Right cardiac atrium (tissue), 5 donors: ENCODE measurements around the gene SYCP2. TPM values are rescaled to one million over a fixed set of nuclear protein-coding genes. Genes with fewer than 3 reads are reported as not detected.
A peak's percentile ranks its signal among the peaks of the same experiment; 100 is the strongest.

ENCODE experiments used
- ATAC-seq, 2 donors: fragments of 200-7000 bp; cut with Tn5 transposase; one replicate each; pipeline versions ENCODE4 v1.8.0 to v1.9.1; 2020; ENCODE audit warnings: moderate library complexity in 2 of 2, mild to moderate bottlenecking in 1 of 2
- DNase-seq, 3 donors: peaks; one replicate each; pipeline ENCODE4 v3.0.0-alpha.2; 2020
- H3K27ac ChIP-seq: one replicate; pipeline ENCODE4 v1.5.1; 2013; ENCODE audit warnings: mild to moderate bottlenecking, low read length, control low read depth, moderate library complexity
- H3K27me3 ChIP-seq: one replicate; pipeline ENCODE4 v1.6.1; 2013; ENCODE audit not compliant: control insufficient read depth, insufficient read depth
- H3K4me1 ChIP-seq: one replicate; pipeline ENCODE4 v1.6.1; 2013; ENCODE audit warnings: low read length; ENCODE audit not compliant: control insufficient read depth, insufficient read depth
- H3K4me3 ChIP-seq: one replicate; pipeline ENCODE4 v1.5.1; 2013; ENCODE audit warnings: low read length, control low read depth
- H3K9me3 ChIP-seq: one replicate; pipeline ENCODE4 v1.6.1; 2013; ENCODE audit warnings: low read length; ENCODE audit not compliant: control insufficient read depth
- WGBS: extraction: QIAGEN DNeasy Blood & Tissue Kit; methylation state at CpG from one replicate; pipeline ENCODE4 v1.1.7; 2013; 5-methylcytosine and 5-hydroxymethylcytosine counted together
- intact Hi-C, 4 donors: fragments of 100-400 bp; cut with DNase I; formaldehyde crosslinking; loops; one replicate each; pipeline versions ENCODE4 v1.11.0 to v1.14.0; 2022 to 2023
- polyA plus RNA-seq: library from polyadenylated mRNA; stranded (reverse); fragments of 200-250 nt; gene quantifications from one replicate; pipeline ENCODE4 v1.2.3, GENCODE V29; 2013
- total RNA-seq, 4 donors: library from RNA; stranded (reverse); fragmentation: NEBNext Ultra II Directional; extraction: Animal tissue kit (Norgen Biotek cat#: 25700); gene quantifications; one replicate each; pipeline ENCODE4 v1.2.1, GENCODE V29; 2021
- donor health status: healthy with polysubstance abuse.
- donor health status: DM: no; HTN: yes; CAD: no.
- donor health status: DM: no; HTN: no; CAD: no.
- donor health status: DM: no; HTN: yes; CAD: no; lungs with severe emphysema.
- donor health status: DM: yes; HTN: yes; CAD: no.

SYCP2 gene
- total and polyA plus RNA-seq, 5 donors: 1.6 to 1.8 (median 1.7) TPM

- Histone ChIP-seq H3K4me1 (peaks cover 5% of the 10 kb centered on the region), H3K9me3 (no peaks in the 10 kb centered on the region), H3K4me3 (peak overlapping the region; percentile 67), H3K27ac (peak overlapping the region; percentile 95), H3K27me3 (no peaks in the 10 kb centered on the region)
- ATAC-seq: no peak
- intact Hi-C loops: no loop called here
- no peak for DNase-seq
- WGBS: 2% methylated on average over 4 of the region's 4 CpGs
Observed at GRCh38 chr20:59940956-59941294, 7.5 kb upstream of the SYCP2 start.

- Histone ChIP-seq H3K9me3 (no peaks in the 10 kb centered on the region), H3K4me1 (peaks cover 5% of the 10 kb centered on the region), H3K4me3 (peak within 1 kb of the TSS; percentile 67), H3K27ac (peak within 1 kb of the TSS; percentile 95), H3K27me3 (no peaks in the 10 kb centered on the region)
- under 1% methylated on average over 57 of the region's 57 CpGs for WGBS
- peak; percentile 97 to 98 for ATAC-seq
- DNase-seq: peak; percentile 98 to 99 (median 99)
- intact Hi-C loops: no loop called here
Observed at GRCh38 chr20:59940129-59940955, 6.9 kb upstream of the SYCP2 start, which contains the start of the genes FAM217B and PPP1R3D. Gene FAM217B (plus strand): TSS chr20:59940389. CDS start chr20:59943944, 3,555 bp downstream. Gene PPP1R3D (minus strand): TSS chr20:59940305. CDS start chr20:59939931, 374 bp downstream.

GRCh38 chr20:59939879-59940128, 6.4 kb upstream of the SYCP2 start:
- Histone ChIP-seq H3K4me1 (peaks cover 5% of the 10 kb centered on the region), H3K9me3 (no peaks in the 10 kb centered on the region), H3K4me3 (peak overlapping the region; percentile 67), H3K27ac (peak overlapping the region; percentile 84), H3K27me3 (no peaks in the 10 kb centered on the region)
- peak; percentile 38 to 84 (median 83) for DNase-seq
- intact Hi-C loops: no loop called here
- ATAC-seq: peak in 1 of 2 donors; percentile 3
- WGBS: under 1% methylated on average over 24 of the region's 24 CpGs

GRCh38 chr20:59939052-59939878, 5.8 kb upstream of the SYCP2 start:
- ATAC-seq (peak; percentile 8 to 46), DNase-seq (peak; percentile 29 to 72 (median 72))
- intact Hi-C loops: no loop called here

GRCh38 chr20:59938696-59939051, 5.2 kb upstream of the SYCP2 start:
- intact Hi-C loops: no loop called here
- H3K4me1 ChIP-seq: peaks cover 5% of the 10 kb centered on the region
- ATAC-seq: no peak
- peak overlapping the region; percentile 17 for H3K27ac ChIP-seq
- H3K9me3 ChIP-seq: no peaks in the 10 kb centered on the region
- peak in 2 of 3 donors; percentile 28 to 63 for DNase-seq
- no peak overlapping the region for H3K4me3 ChIP-seq
- 73% methylated on average over 7 of the region's 7 CpGs for WGBS
- H3K27me3 ChIP-seq: no peaks in the 10 kb centered on the region

More at GRCh38 chr20:59939052-59939878, 5.8 kb upstream of the SYCP2 start:
- Histone ChIP-seq H3K4me3 (peak overlapping the region; percentile 67), H3K27ac (peak overlapping the region; percentile 84), H3K9me3 (no peaks in the 10 kb centered on the region), H3K4me1 (peaks cover 5% of the 10 kb centered on the region), H3K27me3 (no peaks in the 10 kb centered on the region)
- WGBS: 43% methylated on average over 104 of the region's 104 CpGs

- 46% methylated on average over 4 of the region's 4 CpGs for WGBS
- intact Hi-C loops: no loop called here
- H3K4me3 ChIP-seq: no peak overlapping the region
- no peaks in the 10 kb centered on the region for H3K9me3 ChIP-seq
- peak overlapping the region; percentile 17 for H3K27ac ChIP-seq
- H3K27me3 ChIP-seq: no peaks in the 10 kb centered on the region
- ATAC-seq (no peak), DNase-seq (no peak)
- peaks cover 5% of the 10 kb centered on the region for H3K4me1 ChIP-seq
Observed at GRCh38 chr20:59938221-59938620, 4.8 kb upstream of the SYCP2 start.

GRCh38 chr20:59937150-59937549, 3.7 kb upstream of the SYCP2 start:
- Histone ChIP-seq H3K27me3 (no peaks in the 10 kb centered on the region), H3K27ac (peak overlapping the region; percentile 33), H3K4me1 (peaks cover 5% of the 10 kb centered on the region), H3K9me3 (no peaks in the 10 kb centered on the region), H3K4me3 (no peak overlapping the region)
- DNase-seq (no peak), ATAC-seq (no peak)
- WGBS: 37% methylated on average over 3 of the region's 3 CpGs
- intact Hi-C loops: no loop called here

GRCh38 chr20:59936409-59936808, 3.0 kb upstream of the SYCP2 start:
- H3K4me3 ChIP-seq: no peak overlapping the region
- DNase-seq: no peak
- WGBS: 40% methylated on average over 4 of the region's 4 CpGs
- H3K4me1 ChIP-seq: peaks cover 5% of the 10 kb centered on the region
- no peaks in the 10 kb centered on the region for H3K9me3 ChIP-seq
- ATAC-seq: no peak
- H3K27ac ChIP-seq: no peak overlapping the region
- no peaks in the 10 kb centered on the region for H3K27me3 ChIP-seq
- intact Hi-C loops: no loop called here

- no peak overlapping the region for H3K27ac ChIP-seq
- H3K4me3 ChIP-seq: no peak overlapping the region
- H3K4me1 ChIP-seq: peaks cover 5% of the 10 kb centered on the region
- no peak for ATAC-seq
- no peak for DNase-seq
- WGBS: 88% methylated on average over 8 of the region's 8 CpGs
- H3K9me3 ChIP-seq: no peaks in the 10 kb centered on the region
- no peaks in the 10 kb centered on the region for H3K27me3 ChIP-seq
- intact Hi-C loops: no loop called here
Observed at GRCh38 chr20:59935457-59936185, 2.2 kb upstream of the SYCP2 start.

GRCh38 chr20:59933849-59934585, 580 bp upstream of the SYCP2 start:
- DNase-seq: peak; percentile 78 to 94 (median 94)
- Histone ChIP-seq H3K4me3 (peak overlapping the region; percentile 67), H3K27me3 (no peaks in the 10 kb centered on the region), H3K27ac (peak overlapping the region; percentile 75), H3K4me1 (peaks cover under 1% of the 10 kb centered on the region), H3K9me3 (no peaks in the 10 kb centered on the region)
- ATAC-seq: peak; percentile 93 to 95
- intact Hi-C loops: no loop called here
- 2% methylated on average over 59 of the region's 59 CpGs for WGBS
